Mucosa of descending colon (tissue), 3 donors: ENCODE data around the gene PRKG1. TPM values are rescaled to one million over a fixed set of nuclear protein-coding genes. Genes with fewer than 3 reads are reported as not detected.

Source experiments
- ATAC-seq: fragments of 200-7000 bp; cut with Tn5 transposase; one replicate; pipeline ENCODE4 v1.9.1; 2020; ENCODE audit warnings: mild to moderate bottlenecking, moderate library complexity
- DNase-seq, 3 donors: peaks; one replicate each; pipeline ENCODE4 v3.0.0-alpha.2; 2020
- H3K36me3 ChIP-seq: fragments of 200-600 bp; one replicate; pipeline ENCODE4 v1.8.0; 2021; ENCODE audit warnings: low read depth, mild to moderate bottlenecking
- H3K4me1 ChIP-seq: fragments of 200-600 bp; one replicate; pipeline ENCODE4 v1.8.0; 2021; ENCODE audit warnings: low read depth, mild to moderate bottlenecking
- H3K4me3 ChIP-seq: fragments of 200-600 bp; one replicate; pipeline ENCODE4 v1.8.0; 2021; ENCODE audit warnings: mild to moderate bottlenecking
- H3K9me3 ChIP-seq: fragments of 200-600 bp; one replicate; pipeline ENCODE4 v1.8.0; 2021; ENCODE audit warnings: mild to moderate bottlenecking
- CTCF ChIP-seq: fragments of 200-600 bp; IDR thresholded peaks from one replicate; pipeline ENCODE4 v1.8.0; 2022; ENCODE audit warnings: antibody characterized with exemption, mild to moderate bottlenecking
- intact Hi-C, 2 donors: fragments of 100-400 bp; cut with DNase I in 1 of 2; cut with micrococcal nuclease in 1 of 2; formaldehyde crosslinking; loops; one replicate each; pipeline versions ENCODE4 v1.11.0 to v1.11.1; 2022; cut with DNase I, micrococcal nuclease
- total RNA-seq, 3 donors: library from RNA; stranded (reverse); fragmentation: NEBNext Ultra II Directional in 2 of 3; extraction: Animal tissue kit (Norgen Biotek cat#: 25700) in 2 of 3; gene quantifications; one replicate each; pipeline versions ENCODE4 v1.2.1 to v1.2.4, GENCODE V29; 2021 to 2023
- donor health status: DM: no; HTN: no; CAD: no; lungs with moderate emphysema.
- donor health status: DM: no; HTN: no; CAD: no.
- donor health status: DM: no; HTN: yes; CAD: no.

The PRKG1 gene
- total RNA-seq, 3 donors from 2014 or later = 17.1 to 55.6 (median 21.1) TPM

- no peak for DNase-seq
- TF ChIP-seq CTCF = no peak
Observed at GRCh38 chr10:52252307-52252706, 1178.0 kb downstream of the PRKG1 start.

DNA sequence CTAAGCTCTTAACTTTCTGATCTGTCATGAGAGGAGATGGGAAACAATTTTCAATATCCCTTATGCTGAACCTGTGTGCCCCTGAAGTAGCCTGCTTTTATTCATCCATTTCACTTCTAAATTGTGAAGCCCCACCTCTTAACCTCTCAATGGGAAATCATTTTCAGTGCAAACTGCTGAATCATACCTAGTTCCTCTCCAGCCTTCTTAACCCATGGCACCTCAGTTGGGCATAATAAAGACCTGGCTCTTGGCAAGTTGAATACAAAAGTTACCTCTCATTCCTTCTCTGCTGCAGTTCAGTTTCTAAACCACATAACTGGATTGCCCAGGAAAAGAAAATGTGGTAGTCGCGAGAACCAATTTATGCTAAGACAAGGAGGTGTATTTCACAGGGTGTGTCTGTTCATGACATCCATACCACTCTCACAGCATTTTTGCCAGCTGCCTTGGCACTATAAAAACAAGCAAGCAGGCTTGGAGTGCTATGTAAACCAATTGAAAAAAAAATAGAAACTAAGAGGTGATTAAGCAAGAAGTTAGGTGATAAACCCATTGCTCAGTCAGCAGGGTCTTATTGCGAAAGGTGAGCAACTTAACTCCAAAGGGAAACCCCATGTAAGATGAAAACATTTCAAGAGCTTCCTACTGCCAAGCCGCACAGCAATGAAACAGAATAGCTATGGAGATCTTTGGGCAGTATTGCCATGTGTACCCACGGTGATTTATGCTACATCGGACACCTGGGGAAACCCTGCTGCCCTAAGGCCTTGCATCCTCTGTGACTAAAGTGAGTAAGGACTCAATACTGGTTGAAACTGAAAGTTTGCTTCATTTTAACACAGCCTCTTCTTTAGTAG, 1182.8 kb downstream of the PRKG1 start:
- H3K4me1 ChIP-seq = no peaks in the 10 kb centered on the region
- no peak for TF ChIP-seq CTCF
- no peaks in the 10 kb centered on the region for H3K9me3 ChIP-seq
- DNase-seq (peak in 1 of 3 donors; percentile 5), ATAC-seq (peak; percentile 43)
- intact Hi-C loops = no loop called here
- no peaks in the 10 kb centered on the region for H3K36me3 ChIP-seq
- no peak overlapping the region for H3K4me3 ChIP-seq

More at GRCh38 chr10:52252307-52252706, 1178.0 kb downstream of the PRKG1 start:
- Histone ChIP-seq H3K36me3 (no peaks in the 10 kb centered on the region), H3K4me1 (no peaks in the 10 kb centered on the region), H3K9me3 (no peaks in the 10 kb centered on the region), H3K4me3 (no peak overlapping the region)
- intact Hi-C loops = no loop called here
- ATAC-seq = no peak

DNA sequence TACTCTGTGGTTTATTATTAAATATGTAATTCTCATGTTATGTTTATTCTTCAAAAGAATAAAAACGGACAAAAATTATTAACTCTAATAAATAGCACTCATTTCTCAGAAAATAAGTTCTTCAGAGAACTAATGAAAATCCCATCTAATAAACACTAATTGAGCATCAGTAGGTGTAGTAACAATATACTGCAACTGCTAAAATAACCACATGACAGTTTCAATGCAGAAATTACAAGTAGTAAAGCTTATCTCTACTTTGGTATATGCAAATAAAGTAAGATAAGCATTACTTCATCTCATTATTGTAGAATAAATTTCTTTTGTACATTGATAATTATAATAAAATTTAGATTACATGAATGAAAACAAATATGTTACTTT, 1183.4 kb downstream of the PRKG1 start:
- ATAC-seq = no peak
- no peak for TF ChIP-seq CTCF
- intact Hi-C loops = no loop called here
- DNase-seq = no peak
- Histone ChIP-seq H3K36me3 (no peaks in the 10 kb centered on the region), H3K4me1 (no peaks in the 10 kb centered on the region), H3K4me3 (no peak overlapping the region), H3K9me3 (no peaks in the 10 kb centered on the region)

GRCh38 chr10:52258799-52259425, 1184.6 kb downstream of the PRKG1 start:
- intact Hi-C loops = no loop called here
- no peak for TF ChIP-seq CTCF
- Histone ChIP-seq H3K9me3 (no peaks in the 10 kb centered on the region), H3K4me3 (no peak overlapping the region), H3K4me1 (no peaks in the 10 kb centered on the region), H3K36me3 (no peaks in the 10 kb centered on the region)
- DNase-seq (no peak), ATAC-seq (no peak)

- H3K36me3 ChIP-seq = no peaks in the 10 kb centered on the region
- intact Hi-C loops = no loop called here
- no peaks in the 10 kb centered on the region for H3K9me3 ChIP-seq
- DNase-seq = no peak
- no peak for ATAC-seq
- TF ChIP-seq CTCF = no peak
- H3K4me1 ChIP-seq = no peaks in the 10 kb centered on the region
- H3K4me3 ChIP-seq = no peak overlapping the region
Observed at GRCh38 chr10:52259426-52259812, 1185.1 kb downstream of the PRKG1 start.
